Measurements from ENCODE around the gene MAEA. TPM values are rescaled to one million over a fixed set of nuclear protein-coding genes. Genes with fewer than 3 reads are reported as not detected.
"Not testable (repeated sequence)": the region's sequence is repeated elsewhere in the genome, so short reads cannot be mapped to it uniquely, and the experiment has no call there.

Gene MAEA
- total RNA-seq, 1 donor from 2014 or later, result 74.0 TPM

DNA sequence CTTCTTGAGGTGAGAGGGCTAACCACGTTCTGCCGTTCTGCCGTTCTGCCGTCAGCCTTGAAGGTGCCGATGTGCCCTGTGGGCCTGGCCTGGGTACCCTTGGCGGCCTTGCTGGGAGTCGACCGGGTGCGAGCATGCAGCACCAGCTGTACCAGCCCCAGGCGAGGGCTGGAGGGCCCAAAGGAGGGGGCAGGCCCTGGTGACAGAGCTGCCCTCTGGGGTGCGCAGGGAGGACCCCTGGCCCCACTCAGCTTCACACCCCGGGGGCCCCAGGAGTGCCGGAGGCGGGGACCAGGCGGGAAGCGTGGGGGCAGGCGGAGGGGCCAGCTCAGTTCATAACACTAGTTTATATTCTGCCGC lies 79.4 kb downstream of the MAEA start:
- Mint-ChIP-seq H3K4me1 (peaks cover 9% of the 10 kb centered on the region), H3K27ac (ENCODE audit: unreplicated experiment) (no peak overlapping the region)
- TF ChIP-seq, protein P1, sequence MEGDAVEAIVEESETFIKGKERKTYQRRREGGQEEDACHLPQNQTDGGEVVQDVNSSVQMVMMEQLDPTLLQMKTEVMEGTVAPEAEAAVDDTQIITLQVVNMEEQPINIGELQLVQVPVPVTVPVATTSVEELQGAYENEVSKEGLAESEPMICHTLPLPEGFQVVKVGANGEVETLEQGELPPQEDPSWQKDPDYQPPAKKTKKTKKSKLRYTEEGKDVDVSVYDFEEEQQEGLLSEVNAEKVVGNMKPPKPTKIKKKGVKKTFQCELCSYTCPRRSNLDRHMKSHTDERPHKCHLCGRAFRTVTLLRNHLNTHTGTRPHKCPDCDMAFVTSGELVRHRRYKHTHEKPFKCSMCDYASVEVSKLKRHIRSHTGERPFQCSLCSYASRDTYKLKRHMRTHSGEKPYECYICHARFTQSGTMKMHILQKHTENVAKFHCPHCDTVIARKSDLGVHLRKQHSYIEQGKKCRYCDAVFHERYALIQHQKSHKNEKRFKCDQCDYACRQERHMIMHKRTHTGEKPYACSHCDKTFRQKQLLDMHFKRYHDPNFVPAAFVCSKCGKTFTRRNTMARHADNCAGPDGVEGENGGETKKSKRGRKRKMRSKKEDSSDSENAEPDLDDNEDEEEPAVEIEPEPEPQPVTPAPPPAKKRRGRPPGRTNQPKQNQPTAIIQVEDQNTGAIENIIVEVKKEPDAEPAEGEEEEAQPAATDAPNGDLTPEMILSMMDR (conservative IDR thresholded peaks at IDR 0.05), result no peak

DNA sequence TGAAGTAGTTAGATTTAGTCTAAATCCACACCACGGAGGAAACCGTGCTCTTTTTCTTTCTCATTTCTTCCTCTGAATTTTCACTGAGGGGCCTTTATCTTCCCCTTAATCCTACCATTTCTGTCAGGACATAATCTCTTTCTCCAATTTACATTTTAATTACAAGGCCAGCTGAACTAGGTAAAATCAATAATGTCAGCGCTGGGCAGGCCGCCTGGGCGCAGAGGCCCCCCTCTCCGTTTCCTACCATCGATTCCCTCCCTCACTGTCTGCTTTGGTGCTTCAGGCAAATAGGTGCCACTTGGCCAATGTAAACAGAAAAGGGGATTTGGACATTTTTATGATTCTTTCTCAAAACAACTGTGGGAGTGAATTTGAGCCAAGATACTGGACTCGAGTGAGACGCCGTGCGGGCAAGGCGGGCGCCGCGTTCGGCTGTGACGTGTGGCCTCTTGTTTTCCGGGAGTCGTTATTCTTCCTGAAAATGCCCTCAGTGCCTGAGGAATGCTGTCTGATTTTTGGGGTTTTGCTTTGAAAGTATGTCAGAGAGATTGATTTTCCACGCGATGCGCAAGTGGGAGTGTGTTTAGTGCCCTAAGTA lies 79.9 kb downstream of the MAEA start:
- no peak overlapping the region for H3K4me3 Mint-ChIP-seq
- no peak overlapping the region for H3K27ac Mint-ChIP-seq (ENCODE audit: unreplicated experiment)
- H3K4me1 Mint-ChIP-seq, result peaks cover 9% of the 10 kb centered on the region
- TF ChIP-seq, protein P1 (conservative IDR thresholded peaks at IDR 0.05), result no peak
- H3K9me3 Mint-ChIP-seq, result no peaks in the 10 kb centered on the region
- DNase-seq (ENCODE audit: low read depth, low spot score), result no peak
- no peaks in the 10 kb centered on the region for H3K27me3 Mint-ChIP-seq (ENCODE audit: low read depth)
- peaks cover 27% of the 10 kb centered on the region for H3K36me3 Mint-ChIP-seq (ENCODE audit: low read depth)

More for the DNA sequence above, 79.4 kb downstream of the MAEA start:
- H3K4me3 Mint-ChIP-seq, result no peak overlapping the region
- peaks cover 27% of the 10 kb centered on the region for H3K36me3 Mint-ChIP-seq (ENCODE audit: low read depth)
- H3K9me3 Mint-ChIP-seq, result no peaks in the 10 kb centered on the region
- DNase-seq (ENCODE audit: low read depth, low spot score), result no peak
- H3K27me3 Mint-ChIP-seq (ENCODE audit: low read depth), result no peaks in the 10 kb centered on the region

DNA sequence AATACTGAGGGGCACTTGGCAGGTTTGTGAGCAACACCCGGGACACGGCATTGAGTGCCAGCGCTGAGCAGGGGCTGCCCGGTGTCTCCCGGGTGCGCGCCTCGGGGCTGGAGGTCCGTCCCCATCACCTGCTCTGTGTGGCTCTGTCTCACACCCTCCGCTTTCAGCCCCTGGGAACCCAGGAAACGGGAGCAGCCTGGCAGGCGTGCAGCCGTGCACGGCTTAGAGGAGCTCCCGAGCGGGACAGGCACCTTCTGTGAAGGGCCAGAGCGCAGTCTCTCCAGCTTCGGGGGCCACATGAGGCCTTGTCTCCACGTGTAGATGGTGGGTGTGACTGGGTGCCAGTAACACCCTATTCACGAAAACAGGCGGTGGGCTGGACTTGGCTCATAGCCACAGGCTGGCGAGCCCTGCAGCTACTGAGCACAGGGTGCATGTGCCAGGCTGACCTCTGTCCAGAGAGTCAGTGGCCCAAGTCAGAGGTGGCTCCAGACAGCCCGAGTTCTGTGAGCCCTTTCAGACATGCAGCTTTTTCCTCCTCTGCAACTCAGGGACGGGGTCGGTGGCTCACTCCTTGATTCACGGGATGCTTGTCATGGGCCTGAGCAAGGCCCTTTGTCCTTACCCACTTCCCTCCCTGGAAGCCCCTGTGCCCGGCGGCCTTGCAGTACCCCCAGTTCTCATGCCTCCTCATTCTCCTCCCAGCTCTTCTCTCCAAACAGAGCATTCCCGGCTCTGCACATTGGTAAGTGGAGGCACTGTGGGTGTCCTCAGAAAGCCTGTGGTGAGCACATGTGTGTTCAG lies 80.8 kb downstream of the MAEA start:
- Mint-ChIP-seq H3K4me3 (no peak overlapping the region), H3K27me3 (ENCODE audit: low read depth) (no peaks in the 10 kb centered on the region), H3K4me1 (peaks cover 9% of the 10 kb centered on the region), H3K27ac (ENCODE audit: unreplicated experiment) (no peak overlapping the region), H3K36me3 (ENCODE audit: low read depth) (peaks cover 27% of the 10 kb centered on the region), H3K9me3 (no peaks in the 10 kb centered on the region)
- TF ChIP-seq, protein P1 (conservative IDR thresholded peaks at IDR 0.05), result no peak
- DNase-seq (ENCODE audit: low read depth, low spot score), result no peak

DNA sequence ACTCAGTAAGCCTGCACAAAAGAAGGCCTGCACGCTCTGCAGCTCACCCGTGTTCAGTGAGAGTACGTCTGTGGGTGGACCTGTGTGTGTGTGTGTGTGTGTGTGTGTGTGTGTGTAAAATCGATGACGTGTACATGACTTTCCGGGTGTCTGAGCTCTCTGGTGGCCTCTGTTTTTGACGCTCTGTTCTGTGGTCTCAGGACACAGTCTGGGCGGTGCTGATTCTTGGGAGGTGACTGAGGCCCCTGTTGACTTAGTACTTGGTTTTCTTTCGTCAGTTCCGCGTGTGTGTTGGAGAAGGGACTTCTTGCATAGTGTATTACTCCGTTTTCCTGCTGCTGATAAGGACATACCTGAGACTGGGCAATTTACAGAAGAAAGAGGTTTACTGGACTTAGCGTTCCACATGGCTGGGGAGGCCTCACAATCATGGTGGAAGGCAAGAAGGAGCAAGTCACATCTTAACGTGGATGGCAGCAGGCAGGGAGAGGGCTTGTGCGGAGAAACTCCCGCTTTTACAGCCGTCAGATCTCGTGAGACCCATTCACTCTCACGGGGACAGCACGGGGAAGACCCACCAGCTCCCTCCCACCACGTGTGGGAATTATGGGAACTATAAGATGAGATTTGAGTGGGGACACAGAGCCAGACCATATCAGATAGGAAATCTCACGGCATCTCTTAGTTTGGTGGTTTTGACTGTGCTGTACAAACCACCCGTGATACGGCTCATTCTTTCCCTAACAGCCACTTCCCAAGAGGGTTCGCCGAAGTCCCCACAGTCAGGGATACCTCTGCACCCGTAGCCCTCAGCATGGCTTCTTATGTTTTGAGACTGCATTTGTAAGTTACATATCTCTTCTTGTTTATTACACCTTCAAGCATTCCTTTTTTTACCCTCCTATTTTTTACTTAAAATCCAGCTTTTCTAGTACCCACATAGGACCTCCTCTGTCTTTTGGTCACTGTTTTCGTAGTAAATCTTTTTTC lies 81.8 kb downstream of the MAEA start:
- TF ChIP-seq, protein P1 (conservative IDR thresholded peaks at IDR 0.05), result no peak
- DNase-seq (ENCODE audit: low read depth, low spot score), result no peak
- Mint-ChIP-seq H3K27me3 (ENCODE audit: low read depth) (no peaks in the 10 kb centered on the region), H3K27ac (ENCODE audit: unreplicated experiment) (no peak overlapping the region), H3K4me3 (no peak overlapping the region), H3K36me3 (ENCODE audit: low read depth) (peaks cover 27% of the 10 kb centered on the region), H3K9me3 (no peaks in the 10 kb centered on the region), H3K4me1 (peaks cover 9% of the 10 kb centered on the region)

DNA sequence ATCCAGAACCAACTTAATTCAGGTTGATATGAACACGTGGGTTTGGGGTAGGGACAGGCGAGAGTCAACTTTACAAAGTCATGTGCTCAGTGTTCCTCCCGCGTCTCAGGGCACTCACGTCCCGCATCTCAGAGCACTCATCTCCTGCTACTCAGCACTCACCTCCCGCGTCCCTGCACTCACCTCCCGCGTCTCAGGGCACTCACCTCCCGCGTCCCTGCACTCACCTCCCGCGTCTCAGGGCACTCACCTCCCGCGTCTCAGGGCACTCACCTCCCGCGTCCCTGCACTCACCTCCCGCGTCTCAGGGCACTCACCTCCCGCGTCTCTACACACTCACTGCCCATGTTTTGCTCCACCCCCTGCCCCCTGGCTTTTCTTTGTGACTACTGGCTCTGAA lies 82.9 kb downstream of the MAEA start:
- not testable (repeated sequence) for H3K27ac Mint-ChIP-seq (ENCODE audit: unreplicated experiment)

More for the DNA sequence above, 82.9 kb downstream of the MAEA start:
- H3K27me3 Mint-ChIP-seq (ENCODE audit: low read depth); H3K9me3 Mint-ChIP-seq; DNase-seq (ENCODE audit: low read depth, low spot score); H3K4me1 Mint-ChIP-seq; H3K4me3 Mint-ChIP-seq: not testable (repeated sequence)
- H3K36me3 Mint-ChIP-seq (ENCODE audit: low read depth), result peaks cover 27% of the 10 kb centered on the region

Measured in neural crest cell (in vitro differentiated cells).